Caco-2 (cell line): ENCODE measurements around the gene PTPRN. TPM values are rescaled to one million over a fixed set of nuclear protein-coding genes. Genes with fewer than 3 reads are reported as not detected.

Experiments used
- BruUV-seq: library from RNA; stranded (reverse); fragments of 400-500 nt; replicated peaks from 2 replicates; lab custom pipeline; 2021; lab: Mats Ljungman, UMichigan
- CTCF ChIA-PET: fragments of 300-600 bp; sonication (Branson Sonifier 250); formaldehyde crosslinking; loops from one replicate; lab custom pipeline; 2022; ENCODE audit warnings: antibody characterized with exemption; lab: Charles Lee
- POLR2A ChIA-PET: fragments of 300-600 bp; sonication (Branson Sonifier 250); formaldehyde crosslinking; loops from one replicate; lab custom pipeline; 2022; ENCODE audit warnings: antibody characterized with exemption; lab: Charles Lee
- DNase-seq, 2 experiments: peaks; one replicate each; pipeline versions ENCODE4 v3.0.0 to v3.0.0-alpha.2; 2020 to 2022
- H3K27me3 ChIP-seq: replicated peaks from 2 replicates; pipeline ENCODE4 v1.6.0; 2011; ENCODE audit warnings: low read length; ENCODE audit not compliant: control insufficient read depth, insufficient read depth
- H3K36me3 ChIP-seq: 2 replicates; pipeline ENCODE4 v1.5.1; 2011; ENCODE audit warnings: low read length; ENCODE audit not compliant: control insufficient read depth, insufficient read depth
- H3K4me1 ChIP-seq: fragments of 250-450 bp; sonication (Bioruptor Pico); 2 replicates; pipeline ENCODE4 v1.5.1; 2020; ENCODE audit warnings: mild to moderate bottlenecking
- H3K4me3 ChIP-seq: 2 replicates; pipeline ENCODE4 v1.5.1; 2011; ENCODE audit warnings: low read depth, mild to moderate bottlenecking, control low read depth, low read length
- H3K9me3 ChIP-seq: fragments of 250-450 bp; sonication (Bioruptor Pico); 2 replicates; pipeline ENCODE4 v1.5.1; 2020; ENCODE audit warnings: mild to moderate bottlenecking, moderate library complexity
- H3K27ac Mint-ChIP-seq: one replicate; pipeline ENCODE4 v1.8.0; 2022; ENCODE audit warnings: mixed read lengths; ENCODE audit not compliant: unreplicated experiment
- H3K27me3 Mint-ChIP-seq: one replicate; pipeline ENCODE4 v1.8.0; 2022; ENCODE audit warnings: mixed read lengths; ENCODE audit not compliant: insufficient read depth, unreplicated experiment
- H3K36me3 Mint-ChIP-seq: one replicate; pipeline ENCODE4 v1.8.0; 2022; ENCODE audit warnings: mild to moderate bottlenecking, mixed read lengths; ENCODE audit not compliant: insufficient read depth, unreplicated experiment
- H3K4me1 Mint-ChIP-seq: one replicate; pipeline ENCODE4 v1.8.0; 2022; ENCODE audit warnings: low read depth, mixed read lengths; ENCODE audit not compliant: unreplicated experiment
- H3K4me3 Mint-ChIP-seq: one replicate; pipeline ENCODE4 v1.8.0; 2022; ENCODE audit warnings: mild to moderate bottlenecking, moderate library complexity, mixed read lengths; ENCODE audit not compliant: unreplicated experiment
- H3K9me3 Mint-ChIP-seq: one replicate; pipeline ENCODE4 v1.8.0; 2022; ENCODE audit warnings: mixed read lengths; ENCODE audit not compliant: unreplicated experiment
- intact Hi-C: fragments of 100-400 bp; cut with micrococcal nuclease; formaldehyde crosslinking; loops from one replicate; pipeline ENCODE4 v1.10.0; 2022; ENCODE audit not compliant: unreplicated experiment
- total RNA-seq: library from RNA; stranded (reverse); gene quantifications from 2 replicates; pipeline ENCODE4 v1.2.3, GENCODE V29; 2022
- TF ChIP-seq, protein P1 (sequence below), 2 experiments: fragments of 200-600 bp in 1 of 2; IDR thresholded peaks; 1 replicate in 1 of 2; 2 replicates in 1 of 2; pipeline versions ENCODE4 v1.5.1 to v1.8.0; 2011 to 2022; ENCODE audit warnings: antibody characterized with exemption in 1 of 2, control low read depth in 1 of 2, inconsistent platforms in 1 of 2, low read depth in 1 of 2, low read length in 1 of 2, mild to moderate bottlenecking in 1 of 2, moderate library complexity in 1 of 2; ENCODE audit not compliant: insufficient read depth in 1 of 2, severe bottlenecking in 1 of 2, unreplicated experiment in 1 of 2

The PTPRN gene
- total RNA-seq, 1 experiment from 2014 or later, result not detected

DNA sequence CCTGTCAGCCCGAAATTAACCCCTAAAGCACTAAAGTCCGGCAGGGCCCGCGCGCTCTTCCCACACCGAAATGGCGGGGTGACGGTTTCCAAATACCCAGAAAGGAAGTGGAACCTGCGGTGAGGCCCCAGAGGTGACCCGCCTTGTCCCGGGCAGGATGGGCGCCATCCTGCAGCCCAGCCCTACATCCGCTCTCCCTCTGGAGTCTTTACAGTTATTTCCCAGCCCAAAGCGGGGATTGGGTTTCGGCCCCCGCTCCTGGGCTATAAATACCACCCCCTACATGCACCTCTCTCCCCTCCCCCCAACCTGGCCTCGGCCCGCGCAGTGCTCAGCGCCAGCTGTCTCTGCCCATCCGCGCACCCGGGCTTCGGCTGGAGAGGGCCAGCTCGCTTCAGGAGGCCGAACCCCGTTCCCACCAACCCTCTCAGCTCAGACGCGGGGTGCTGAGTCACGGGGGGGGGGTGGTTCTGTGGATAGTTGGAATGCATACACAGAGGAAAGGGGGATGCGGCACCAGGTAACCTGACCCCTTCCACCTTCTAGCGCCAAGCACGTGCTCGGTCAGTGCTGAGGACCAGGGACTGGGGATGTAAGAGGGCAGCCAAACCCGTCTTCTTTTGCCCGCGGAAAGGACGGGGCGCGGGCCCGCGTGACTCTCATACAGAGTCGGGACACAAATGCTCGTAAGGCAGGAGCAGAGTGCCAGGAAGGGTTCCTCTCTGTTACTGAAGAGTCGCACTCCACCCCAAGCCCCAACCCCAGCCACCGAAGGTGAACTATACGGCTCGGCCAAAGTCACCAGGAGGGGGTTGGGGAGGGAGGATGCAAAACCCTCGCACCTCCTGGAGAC is 56.1 kb downstream of the PTPRN start, which contains the start of gene TUBA4B:
TSS of gene TUBA4B (plus strand) at position 344 of the 853 bp plus-strand sequence. CDS start at position 509, 165 bp downstream.
- Mint-ChIP-seq H3K36me3 (peaks cover 8% of the 10 kb centered on the region), H3K27me3 (peaks cover 4% of the 10 kb centered on the region), H3K4me1 (peaks cover 36% of the 10 kb centered on the region), H3K27ac (no peak within 1 kb of the TSS), H3K9me3 (no peaks in the 10 kb centered on the region), H3K4me3 (peak within 1 kb of the TSS; percentile 62)
- POLR2A ChIA-PET, result interaction anchor here (0.5 to 1.7 kb wide), 5 partner anchors 8 to 514 kb away, joined by 3 to 6 read pairs (median 3); partner anchors contain the start of genes ATG9A, CDK5R2, GLB1L and STK16
- TF ChIP-seq, protein P1, sequence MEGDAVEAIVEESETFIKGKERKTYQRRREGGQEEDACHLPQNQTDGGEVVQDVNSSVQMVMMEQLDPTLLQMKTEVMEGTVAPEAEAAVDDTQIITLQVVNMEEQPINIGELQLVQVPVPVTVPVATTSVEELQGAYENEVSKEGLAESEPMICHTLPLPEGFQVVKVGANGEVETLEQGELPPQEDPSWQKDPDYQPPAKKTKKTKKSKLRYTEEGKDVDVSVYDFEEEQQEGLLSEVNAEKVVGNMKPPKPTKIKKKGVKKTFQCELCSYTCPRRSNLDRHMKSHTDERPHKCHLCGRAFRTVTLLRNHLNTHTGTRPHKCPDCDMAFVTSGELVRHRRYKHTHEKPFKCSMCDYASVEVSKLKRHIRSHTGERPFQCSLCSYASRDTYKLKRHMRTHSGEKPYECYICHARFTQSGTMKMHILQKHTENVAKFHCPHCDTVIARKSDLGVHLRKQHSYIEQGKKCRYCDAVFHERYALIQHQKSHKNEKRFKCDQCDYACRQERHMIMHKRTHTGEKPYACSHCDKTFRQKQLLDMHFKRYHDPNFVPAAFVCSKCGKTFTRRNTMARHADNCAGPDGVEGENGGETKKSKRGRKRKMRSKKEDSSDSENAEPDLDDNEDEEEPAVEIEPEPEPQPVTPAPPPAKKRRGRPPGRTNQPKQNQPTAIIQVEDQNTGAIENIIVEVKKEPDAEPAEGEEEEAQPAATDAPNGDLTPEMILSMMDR (IDR thresholded peaks at IDR 0.05; ENCODE audit: insufficient read depth in 1 of 2, low read depth in 1 of 2, low read length in 1 of 2, severe bottlenecking in 1 of 2, unreplicated experiment in 1 of 2), result no peak
- H3K27me3 ChIP-seq, result no peaks in the 10 kb centered on the region
- TSS peak; percentile 58 for BruUV-seq
- H3K9me3 ChIP-seq, result no peaks in the 10 kb centered on the region
- H3K36me3 ChIP-seq, result no peaks in the 10 kb centered on the region; the same call in 1 of the 2 replicates
- H3K4me3 ChIP-seq, result peak within 1 kb of the TSS; percentile 48
- DNase-seq, result no peak
- H3K4me1 ChIP-seq, result peaks cover 28% of the 10 kb centered on the region
- CTCF ChIA-PET, result interaction anchor here (0.5 to 3.3 kb wide), 5 partner anchors 21 to 135 kb away, joined by 4 to 22 read pairs (median 4); partner anchors contain the start of genes DNPEP and ZFAND2B
- intact Hi-C loops, result no loop called here

DNA sequence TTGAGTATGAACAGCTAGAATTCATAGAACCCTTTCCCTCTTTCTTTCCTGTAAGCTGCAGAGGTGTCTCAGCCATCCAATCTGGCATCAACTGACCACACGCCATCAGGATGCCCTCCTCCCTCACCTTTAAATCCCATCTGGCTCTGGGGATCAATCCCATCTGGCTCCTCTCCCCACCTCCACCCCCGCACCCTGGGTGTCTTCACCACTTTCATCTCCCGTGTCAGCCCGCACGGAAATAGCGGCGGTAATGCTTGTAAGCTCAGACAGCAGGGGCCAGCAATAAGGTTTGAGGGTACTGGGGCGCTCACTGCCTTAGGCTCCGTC is 56.7 kb downstream of the PTPRN start:
- Histone ChIP-seq H3K36me3 (no peaks in the 10 kb centered on the region; the same call in 1 of the 2 replicates), H3K9me3 (no peaks in the 10 kb centered on the region), H3K4me3 (no peak overlapping the region; the same call in 1 of the 2 replicates), H3K4me1 (peaks cover 31% of the 10 kb centered on the region), H3K27me3 (no peaks in the 10 kb centered on the region)
- TF ChIP-seq, protein P1 (IDR thresholded peaks at IDR 0.05; ENCODE audit: insufficient read depth in 1 of 2, low read depth in 1 of 2, low read length in 1 of 2, severe bottlenecking in 1 of 2, unreplicated experiment in 1 of 2), result no peak
- intact Hi-C loops, result no loop called here
- Mint-ChIP-seq H3K36me3 (peaks cover 8% of the 10 kb centered on the region), H3K9me3 (no peaks in the 10 kb centered on the region), H3K4me1 (peaks cover 37% of the 10 kb centered on the region), H3K27me3 (peaks cover 4% of the 10 kb centered on the region), H3K27ac (no peak overlapping the region), H3K4me3 (no peak overlapping the region)
- no peak for DNase-seq
- POLR2A ChIA-PET, result interaction anchor here (0.6 kb wide), 2 partner anchors 293 to 513 kb away, joined by 3 to 6 read pairs; partner anchors contain the start of gene CDK5R2
- CTCF ChIA-PET, result interaction anchor here (0.5 to 3.3 kb wide), 4 partner anchors 22 to 135 kb away, joined by 4 to 22 read pairs (median 5); partner anchors contain the start of gene DNPEP
- BruUV-seq, result no TSS peak

DNA sequence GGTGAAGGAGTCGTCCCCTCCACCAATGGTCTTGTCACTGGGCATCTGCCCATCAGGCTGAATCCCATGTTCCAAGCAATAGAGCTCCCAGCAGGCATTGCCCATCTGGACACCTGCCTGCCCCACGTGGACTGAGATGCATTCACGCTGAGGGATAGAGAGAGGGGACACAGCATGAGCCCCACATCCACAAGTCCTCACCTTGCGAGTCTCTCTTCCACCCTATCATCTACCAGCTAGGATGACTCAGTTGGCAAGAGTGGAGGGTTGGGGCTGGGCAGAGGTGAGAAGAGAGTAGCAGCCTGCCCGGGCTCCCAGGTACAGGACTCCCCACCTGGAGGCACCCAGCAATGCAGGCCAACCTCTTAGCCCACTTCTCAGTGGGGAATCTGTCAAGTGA is 57.1 kb downstream of the PTPRN start:
- no peak for DNase-seq
- Mint-ChIP-seq H3K27me3 (peaks cover 4% of the 10 kb centered on the region), H3K4me1 (peaks cover 37% of the 10 kb centered on the region), H3K9me3 (no peaks in the 10 kb centered on the region), H3K36me3 (peaks cover 8% of the 10 kb centered on the region), H3K4me3 (no peak overlapping the region), H3K27ac (no peak overlapping the region)
- ChIA-PET CTCF (interaction anchor here (0.9 to 3.3 kb wide), 2 partner anchors 22 to 43 kb away, joined by 5 to 22 read pairs; no protein-coding TSS in a partner anchor), POLR2A (interaction anchor here (0.6 kb wide), 1 partner anchor 136 kb away, joined by 3 read pairs; the partner anchor contains the start of gene DNPEP)
- Histone ChIP-seq H3K36me3 (no peaks in the 10 kb centered on the region; the same call in 1 of the 2 replicates), H3K4me3 (no peak overlapping the region), H3K27me3 (no peaks in the 10 kb centered on the region), H3K4me1 (peaks cover 31% of the 10 kb centered on the region), H3K9me3 (no peaks in the 10 kb centered on the region)
- TF ChIP-seq, protein P1 (IDR thresholded peaks at IDR 0.05; ENCODE audit: insufficient read depth in 1 of 2, low read depth in 1 of 2, low read length in 1 of 2, severe bottlenecking in 1 of 2, unreplicated experiment in 1 of 2), result no peak
- intact Hi-C loops, result no loop called here
- no TSS peak for BruUV-seq
